Measurements from ENCODE around the gene PUSL1.

GRCh38 chr1:1262071-1262470 is 46.3 kb upstream of the PUSL1 start:
- TF ChIP-seq CTCF (IDR thresholded peaks at IDR 0.05 in 4 of 5, conservative IDR thresholded peaks at IDR 0.05 in 1 of 5): no peak
- TF ChIP-seq POLR2A (IDR thresholded peaks at IDR 0.05): no peak
